ENCODE data around the gene CDIP1.

- TF ChIP-seq CTCF (IDR thresholded peaks at IDR 0.05; ENCODE audit: insufficient read depth, low read depth, low read length) = no peak
- TF ChIP-seq EZH2 (IDR thresholded peaks at IDR 0.05; ENCODE audit: insufficient read depth, low read length) = no peak
Measured at GRCh38 chr16:4509420-4509819, 29.2 kb downstream of the CDIP1 start.
